LHCN-M2 (cell line): ENCODE data around the gene RPL35A. TPM values are rescaled to one million over a fixed set of nuclear protein-coding genes. Genes with fewer than 3 reads are reported as not detected.
"Not testable (repeated sequence)": the region's sequence is repeated elsewhere in the genome, so short reads cannot be mapped to it uniquely, and the experiment has no call there.

Experiments
- DNase-seq: peaks from one replicate; pipeline ENCODE4 v3.0.0-alpha.2; 2012; ENCODE audit warnings: low read depth
- polyA plus RNA-seq: library from polyadenylated mRNA; unstranded; fragments of >200 nt; gene quantifications from one replicate; pipeline ENCODE4 v1.2.1, GENCODE V29; 2012; ENCODE audit warnings: missing spikeins
- total RNA-seq: library from RNA; depleted of rRNA; stranded (reverse); fragments of >200 nt; gene quantifications from 2 replicates; pipeline ENCODE4 v1.2.3, GENCODE V29; 2014; rRNA removed

The RPL35A gene
- 608 and 692 TPM in 2 replicates for total RNA-seq
- 2,057 TPM for polyA plus RNA-seq

- DNase-seq = peak; percentile 93
Observed at GRCh38 chr3:197949778-197950676, at the start of gene RPL35A. Gene RPL35A, plus strand, starts transcription at chr3:197950190. Its CDS starts 778 bp downstream, at chr3:197950968.

GRCh38 chr3:197901626-197902025 lies 48.4 kb upstream of the RPL35A start:
- no peak for DNase-seq

- peak; percentile 91 for DNase-seq
Observed at GRCh38 chr3:197906023-197906849, 43.8 kb upstream of the RPL35A start.

- no peak for DNase-seq
Observed at GRCh38 chr3:197906850-197907187, 43.2 kb upstream of the RPL35A start.

GRCh38 chr3:197907196-197907595 lies 42.8 kb upstream of the RPL35A start:
- DNase-seq = no peak

GRCh38 chr3:197908550-197908949 lies 41.4 kb upstream of the RPL35A start:
- DNase-seq = not testable (repeated sequence)

- DNase-seq = no peak
Observed at GRCh38 chr3:197908957-197909701, 40.9 kb upstream of the RPL35A start.

- no peak for DNase-seq
Observed at GRCh38 chr3:197912741-197913476, 37.1 kb upstream of the RPL35A start.

GRCh38 chr3:197913641-197914380 lies 36.2 kb upstream of the RPL35A start:
- no peak for DNase-seq

GRCh38 chr3:197921429-197922275 lies 28.3 kb upstream of the RPL35A start:
- not testable (repeated sequence) for DNase-seq

GRCh38 chr3:197926418-197926817 lies 23.6 kb upstream of the RPL35A start:
- no peak for DNase-seq

- DNase-seq = not testable (repeated sequence)
Observed at GRCh38 chr3:197927578-197927977, 22.4 kb upstream of the RPL35A start.

- no peak for DNase-seq
Observed at GRCh38 chr3:197936819-197937384, 13.1 kb upstream of the RPL35A start.

- no peak for DNase-seq
Observed at GRCh38 chr3:197940745-197941384, 9.1 kb upstream of the RPL35A start.

- peak; percentile 38 for DNase-seq
Observed at GRCh38 chr3:197942956-197943556, 6.9 kb upstream of the RPL35A start.

- no peak for DNase-seq
Observed at GRCh38 chr3:197949191-197949777, 706 bp upstream of the RPL35A start.

- DNase-seq = no peak
Observed at GRCh38 chr3:197950677-197951061, 679 bp downstream of the RPL35A start.
